Neutrophil (primary cell): ENCODE results near the gene AKAP12.
"Not testable (repeated sequence)": the region's sequence is repeated elsewhere in the genome, so short reads cannot be mapped to it uniquely, and the experiment has no call there.

Experiments
- H3K27ac ChIP-seq: fragments of 200-600 bp; sonication (generic); 2 replicates; pipeline ENCODE4 v1.5.1; 2016; ENCODE audit warnings: mild to moderate bottlenecking, moderate library complexity
- H3K27me3 ChIP-seq: fragments of 200-600 bp; sonication (generic); 2 replicates; pipeline ENCODE4 v1.6.0; 2016; ENCODE audit warnings: mild to moderate bottlenecking
- H3K36me3 ChIP-seq: fragments of 200-600 bp; sonication (generic); 2 replicates; pipeline ENCODE4 v1.5.1; 2017
- H3K4me1 ChIP-seq, 2 experiments: fragments of 200-600 bp in 1 of 2; sonication (generic) in 1 of 2; 1 replicate in 1 of 2; 2 replicates in 1 of 2; pipeline versions ENCODE4 v1.5.1 to v1.6.1; 2013 to 2016; ENCODE audit warnings: low read depth in 1 of 2, low read length in 1 of 2, mild to moderate bottlenecking in 1 of 2, moderate library complexity in 1 of 2; ENCODE audit not compliant: control insufficient read depth in 1 of 2, insufficient read depth in 1 of 2
- H3K4me3 ChIP-seq, 2 experiments: fragments of 200-600 bp in 1 of 2; sonication (generic) in 1 of 2; 1 replicate in 1 of 2; 2 replicates in 1 of 2; pipeline ENCODE4 v1.5.1; 2013 to 2016; ENCODE audit warnings: low read depth in 1 of 2, low read length in 1 of 2, mild to moderate bottlenecking in 1 of 2, moderate library complexity in 1 of 2
- H3K9me3 ChIP-seq: fragments of 200-600 bp; sonication (generic); 2 replicates; pipeline ENCODE4 v1.5.1; 2016
- TF ChIP-seq, protein P1 (sequence below): fragments of 200-600 bp; sonication (generic); IDR thresholded peaks from 2 replicates; pipeline ENCODE4 v1.5.1; 2016; ENCODE audit warnings: antibody characterized with exemption

The AKAP12 gene

DNA sequence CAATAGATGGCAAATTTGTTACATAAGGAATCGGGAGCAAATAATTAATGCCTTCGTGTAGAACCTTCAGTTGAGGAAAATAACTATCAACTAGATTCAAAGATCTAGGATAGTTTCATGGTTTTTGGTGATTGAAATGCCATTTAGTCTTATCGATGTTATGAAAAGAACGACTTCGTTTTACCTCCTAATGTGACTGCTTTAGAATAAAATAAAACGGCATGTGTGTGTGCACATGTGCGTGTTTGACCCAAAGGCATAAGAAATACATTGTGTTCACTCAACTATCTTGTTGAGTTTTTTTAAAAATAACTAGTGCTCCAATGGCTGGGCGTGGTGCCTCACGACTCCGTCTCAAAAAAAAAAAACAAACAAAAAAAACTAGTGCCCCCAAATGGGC lies 114.0 kb downstream of the AKAP12 start:
- no peak overlapping the region for H3K27ac ChIP-seq
- peaks cover 0 to 7% of the 10 kb centered on the region in 2 experiments for H3K4me1 ChIP-seq
- no peak overlapping the region for H3K4me3 ChIP-seq
- no peaks in the 10 kb centered on the region for H3K9me3 ChIP-seq
- H3K36me3 ChIP-seq = no peaks in the 10 kb centered on the region
- H3K27me3 ChIP-seq = no peaks in the 10 kb centered on the region
- TF ChIP-seq, protein P1, sequence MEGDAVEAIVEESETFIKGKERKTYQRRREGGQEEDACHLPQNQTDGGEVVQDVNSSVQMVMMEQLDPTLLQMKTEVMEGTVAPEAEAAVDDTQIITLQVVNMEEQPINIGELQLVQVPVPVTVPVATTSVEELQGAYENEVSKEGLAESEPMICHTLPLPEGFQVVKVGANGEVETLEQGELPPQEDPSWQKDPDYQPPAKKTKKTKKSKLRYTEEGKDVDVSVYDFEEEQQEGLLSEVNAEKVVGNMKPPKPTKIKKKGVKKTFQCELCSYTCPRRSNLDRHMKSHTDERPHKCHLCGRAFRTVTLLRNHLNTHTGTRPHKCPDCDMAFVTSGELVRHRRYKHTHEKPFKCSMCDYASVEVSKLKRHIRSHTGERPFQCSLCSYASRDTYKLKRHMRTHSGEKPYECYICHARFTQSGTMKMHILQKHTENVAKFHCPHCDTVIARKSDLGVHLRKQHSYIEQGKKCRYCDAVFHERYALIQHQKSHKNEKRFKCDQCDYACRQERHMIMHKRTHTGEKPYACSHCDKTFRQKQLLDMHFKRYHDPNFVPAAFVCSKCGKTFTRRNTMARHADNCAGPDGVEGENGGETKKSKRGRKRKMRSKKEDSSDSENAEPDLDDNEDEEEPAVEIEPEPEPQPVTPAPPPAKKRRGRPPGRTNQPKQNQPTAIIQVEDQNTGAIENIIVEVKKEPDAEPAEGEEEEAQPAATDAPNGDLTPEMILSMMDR = no peak

DNA sequence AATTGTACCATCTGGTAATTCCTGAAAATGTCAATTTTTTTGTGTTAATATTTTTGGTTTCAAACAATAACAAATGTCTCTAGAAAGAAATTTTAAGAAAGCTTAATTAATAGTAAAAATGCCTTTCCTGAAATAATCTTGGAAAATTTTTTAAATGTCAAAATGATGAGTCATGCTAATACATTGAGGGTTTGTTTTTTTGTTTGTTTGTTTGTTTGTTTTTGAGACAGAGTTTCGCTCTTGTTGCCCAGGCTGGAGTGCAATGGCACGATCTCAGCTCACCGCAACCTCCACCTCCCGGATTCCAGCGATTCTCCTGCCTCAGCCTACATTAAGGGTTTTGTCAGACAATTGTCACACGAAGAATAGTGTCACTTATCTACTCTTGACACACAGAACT lies 117.2 kb downstream of the AKAP12 start:
- not testable (repeated sequence) for H3K4me3 ChIP-seq, H3K27me3 ChIP-seq, H3K36me3 ChIP-seq, H3K27ac ChIP-seq, H3K4me1 ChIP-seq, H3K9me3 ChIP-seq

DNA sequence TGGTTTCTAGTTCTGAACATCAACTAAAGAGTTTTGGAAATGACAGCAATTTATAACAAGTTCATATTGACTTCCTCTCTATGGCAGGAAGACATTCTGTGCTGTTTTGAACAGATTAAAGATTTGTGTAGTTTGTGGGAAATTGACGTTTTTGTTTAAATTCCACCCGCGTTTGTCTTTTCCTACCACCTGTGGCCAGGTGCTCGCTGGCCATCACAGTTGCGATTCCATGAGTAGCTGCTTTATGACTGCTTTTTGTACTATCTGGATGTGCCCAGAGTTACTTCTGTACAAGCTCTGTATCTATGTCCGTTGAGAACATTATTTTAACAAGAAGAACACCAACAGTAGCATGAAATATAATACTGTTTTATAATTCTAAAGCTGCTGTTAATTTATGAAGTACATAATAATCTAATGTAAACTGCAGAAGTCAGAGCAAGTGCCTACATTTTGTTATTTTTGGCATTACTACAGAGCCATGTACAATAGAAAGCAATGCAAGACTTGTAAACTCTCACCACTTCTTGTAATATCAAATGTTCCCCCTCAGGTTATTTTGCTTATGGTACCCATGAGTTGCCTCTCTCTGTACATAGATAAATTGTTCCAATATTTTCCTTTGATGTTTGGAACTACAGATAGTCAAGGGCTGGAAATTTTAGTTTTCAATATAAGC lies 118.1 kb downstream of the AKAP12 start:
- Histone ChIP-seq H3K4me3 (no peak overlapping the region), H3K27ac (no peak overlapping the region), H3K27me3 (no peaks in the 10 kb centered on the region), H3K36me3 (peaks cover 8% of the 10 kb centered on the region), H3K4me1 (peaks cover 0 to 7% of the 10 kb centered on the region in 2 experiments), H3K9me3 (no peaks in the 10 kb centered on the region)
- TF ChIP-seq, protein P1 = no peak

GRCh38 chr6:151358475-151358874 lies 118.7 kb downstream of the AKAP12 start:
- H3K36me3 ChIP-seq = peaks cover 8% of the 10 kb centered on the region
- TF ChIP-seq, protein P1 = no peak
- H3K9me3 ChIP-seq = no peaks in the 10 kb centered on the region
- H3K27me3 ChIP-seq = no peaks in the 10 kb centered on the region
- H3K27ac ChIP-seq = no peak overlapping the region
- peaks cover 0 to 1% of the 10 kb centered on the region in 2 experiments for H3K4me1 ChIP-seq
- no peak overlapping the region for H3K4me3 ChIP-seq

- Histone ChIP-seq H3K4me3 (no peak overlapping the region), H3K9me3 (no peaks in the 10 kb centered on the region), H3K4me1 (no peaks in the 10 kb centered on the region), H3K27ac (no peak overlapping the region), H3K36me3 (peaks cover 10% of the 10 kb centered on the region), H3K27me3 (no peaks in the 10 kb centered on the region)
- TF ChIP-seq, protein P1 = no peak
Observed at GRCh38 chr6:151359486-151359885, 119.7 kb downstream of the AKAP12 start.

DNA sequence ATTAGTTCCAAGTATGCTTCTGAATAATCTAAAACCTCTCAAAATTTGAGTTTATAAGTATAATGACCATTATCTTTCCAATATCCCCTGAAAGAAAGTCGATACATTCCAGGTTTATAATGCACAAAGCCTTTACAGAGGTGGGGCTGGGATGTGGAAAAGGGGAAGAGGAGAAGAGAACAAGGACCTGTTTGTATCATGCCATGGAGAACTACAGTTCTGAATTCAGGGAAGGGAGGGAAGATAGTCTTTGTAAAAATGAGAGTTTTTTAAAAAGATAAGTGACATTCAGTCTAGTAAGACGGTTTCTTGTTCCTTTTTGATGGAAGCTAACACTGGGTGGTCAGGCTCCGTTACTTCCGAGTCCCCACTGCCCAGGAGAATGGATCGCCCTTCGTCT lies 125.5 kb downstream of the AKAP12 start:
- TF ChIP-seq, protein P1 = no peak
- no peaks in the 10 kb centered on the region for H3K27me3 ChIP-seq
- no peaks in the 10 kb centered on the region for H3K9me3 ChIP-seq
- peaks cover 41% of the 10 kb centered on the region for H3K36me3 ChIP-seq
- H3K4me3 ChIP-seq = no peak overlapping the region
- H3K4me1 ChIP-seq = no peaks in the 10 kb centered on the region
- no peak overlapping the region for H3K27ac ChIP-seq
